Measurements from ENCODE around the gene SERTAD2.

The SERTAD2 gene

DNA sequence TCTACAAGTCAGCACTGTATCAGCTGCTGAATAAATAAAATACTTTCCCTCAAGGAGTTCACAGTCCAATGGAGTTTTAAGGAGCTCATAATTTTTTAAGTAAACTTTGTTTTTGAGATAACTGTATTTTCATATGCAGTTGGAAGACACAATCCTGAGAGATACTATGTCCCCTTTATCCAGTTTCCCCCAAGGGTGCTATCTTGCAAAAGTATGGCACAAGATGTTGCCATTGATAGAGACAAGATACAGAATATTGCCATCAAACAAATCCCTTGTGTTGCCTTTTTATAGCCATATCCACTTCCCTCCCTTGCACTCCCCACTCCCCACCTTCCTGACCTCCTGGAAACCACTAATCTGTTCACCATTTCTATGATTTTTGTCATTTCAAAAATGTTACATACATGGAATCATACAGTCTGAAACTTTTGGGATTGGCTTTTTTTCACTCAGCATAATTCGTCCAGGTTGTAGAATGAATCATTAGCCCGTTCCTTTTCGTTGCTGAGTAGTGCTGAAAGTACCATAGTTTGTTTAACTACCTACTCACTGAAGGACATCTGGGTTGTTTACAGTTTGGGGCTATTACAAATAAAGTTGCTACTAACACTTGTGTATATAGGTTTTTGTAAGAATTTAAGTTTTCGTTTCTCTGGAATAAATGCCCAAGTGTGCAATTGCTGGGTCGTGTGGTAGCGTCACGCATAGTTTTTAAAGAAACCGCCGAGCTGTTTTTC, 30.2 kb upstream of the SERTAD2 start:
- no peak overlapping the region for H3K4me3 ChIP-seq (ENCODE audit: low read length, poor library complexity, severe bottlenecking)

GRCh38 chr2:64681479-64681967, 27.8 kb upstream of the SERTAD2 start:
- Histone ChIP-seq H3K27me3 (ENCODE audit: insufficient read depth, low read length, poor library complexity, severe bottlenecking) (no peaks in the 10 kb centered on the region), H3K79me2 (ENCODE audit: insufficient read depth, low read length) (no peaks in the 10 kb centered on the region), H2AFZ (ENCODE audit: low read length) (no peak overlapping the region), H3K4me2 (ENCODE audit: low read depth, low read length, poor library complexity, severe bottlenecking) (no peak overlapping the region), H3K4me3 (ENCODE audit: low read length, poor library complexity, severe bottlenecking) (no peak overlapping the region), H3K9me3 (ENCODE audit: insufficient read depth, low read depth, low read length) (no peaks in the 10 kb centered on the region), H3K9ac (ENCODE audit: low read depth, low read length, poor library complexity, severe bottlenecking) (no peak overlapping the region), H3K36me3 (ENCODE audit: insufficient read depth, low read length) (no peaks in the 10 kb centered on the region), H3F3A (ENCODE audit: low read depth) (no peaks in the 10 kb centered on the region), H3K4me1 (ENCODE audit: insufficient read depth, low read length, poor library complexity, severe bottlenecking) (peaks cover 56% of the 10 kb centered on the region), H4K20me1 (ENCODE audit: insufficient read depth, low read length, poor library complexity, severe bottlenecking) (no peaks in the 10 kb centered on the region), H3K9me2 (replicated peaks; ENCODE audit: low read depth, low read length) (no peaks in the 10 kb centered on the region)
- TF ChIP-seq, protein P1, sequence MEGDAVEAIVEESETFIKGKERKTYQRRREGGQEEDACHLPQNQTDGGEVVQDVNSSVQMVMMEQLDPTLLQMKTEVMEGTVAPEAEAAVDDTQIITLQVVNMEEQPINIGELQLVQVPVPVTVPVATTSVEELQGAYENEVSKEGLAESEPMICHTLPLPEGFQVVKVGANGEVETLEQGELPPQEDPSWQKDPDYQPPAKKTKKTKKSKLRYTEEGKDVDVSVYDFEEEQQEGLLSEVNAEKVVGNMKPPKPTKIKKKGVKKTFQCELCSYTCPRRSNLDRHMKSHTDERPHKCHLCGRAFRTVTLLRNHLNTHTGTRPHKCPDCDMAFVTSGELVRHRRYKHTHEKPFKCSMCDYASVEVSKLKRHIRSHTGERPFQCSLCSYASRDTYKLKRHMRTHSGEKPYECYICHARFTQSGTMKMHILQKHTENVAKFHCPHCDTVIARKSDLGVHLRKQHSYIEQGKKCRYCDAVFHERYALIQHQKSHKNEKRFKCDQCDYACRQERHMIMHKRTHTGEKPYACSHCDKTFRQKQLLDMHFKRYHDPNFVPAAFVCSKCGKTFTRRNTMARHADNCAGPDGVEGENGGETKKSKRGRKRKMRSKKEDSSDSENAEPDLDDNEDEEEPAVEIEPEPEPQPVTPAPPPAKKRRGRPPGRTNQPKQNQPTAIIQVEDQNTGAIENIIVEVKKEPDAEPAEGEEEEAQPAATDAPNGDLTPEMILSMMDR (conservative IDR thresholded peaks at IDR 0.05; ENCODE audit: low read length) = no peak
- no peak for TF ChIP-seq EZH2phosphoT487 (IDR thresholded peaks at IDR 0.05; ENCODE audit: borderline replicate concordance)

More for the DNA sequence above, 30.2 kb upstream of the SERTAD2 start:
- H3K27me3 ChIP-seq (ENCODE audit: insufficient read depth, low read length, poor library complexity, severe bottlenecking) = no peaks in the 10 kb centered on the region
- no peaks in the 10 kb centered on the region for H3K9me2 ChIP-seq (replicated peaks; ENCODE audit: low read depth, low read length)
- no peaks in the 10 kb centered on the region for H3K36me3 ChIP-seq (ENCODE audit: insufficient read depth, low read length)
- H3F3A ChIP-seq (ENCODE audit: low read depth) = no peaks in the 10 kb centered on the region
- no peaks in the 10 kb centered on the region for H3K9me3 ChIP-seq (ENCODE audit: insufficient read depth, low read depth, low read length)
- H3K79me2 ChIP-seq (ENCODE audit: insufficient read depth, low read length) = no peaks in the 10 kb centered on the region
- no peak overlapping the region for H3K4me2 ChIP-seq (ENCODE audit: low read depth, low read length, poor library complexity, severe bottlenecking)
- TF ChIP-seq EZH2phosphoT487 (IDR thresholded peaks at IDR 0.05; ENCODE audit: borderline replicate concordance) = no peak
- no peak overlapping the region for H3K9ac ChIP-seq (ENCODE audit: low read depth, low read length, poor library complexity, severe bottlenecking)
- H4K20me1 ChIP-seq (ENCODE audit: insufficient read depth, low read length, poor library complexity, severe bottlenecking) = no peaks in the 10 kb centered on the region
- H3K4me1 ChIP-seq (ENCODE audit: insufficient read depth, low read length, poor library complexity, severe bottlenecking) = peaks cover 46% of the 10 kb centered on the region
- H2AFZ ChIP-seq (ENCODE audit: low read length) = no peak overlapping the region

- Histone ChIP-seq H3K9me3 (ENCODE audit: insufficient read depth, low read depth, low read length) (no peaks in the 10 kb centered on the region), H3K4me3 (ENCODE audit: low read length, poor library complexity, severe bottlenecking) (peak overlapping the region; percentile 33), H3K36me3 (ENCODE audit: insufficient read depth, low read length) (no peaks in the 10 kb centered on the region), H3K4me1 (ENCODE audit: insufficient read depth, low read length, poor library complexity, severe bottlenecking) (peaks cover 54% of the 10 kb centered on the region), H2AFZ (ENCODE audit: low read length) (no peak overlapping the region), H3K79me2 (ENCODE audit: insufficient read depth, low read length) (peaks cover 4% of the 10 kb centered on the region; the same call in 1 of the 2 replicates), H3K9ac (ENCODE audit: low read depth, low read length, poor library complexity, severe bottlenecking) (peak overlapping the region; percentile 45), H3K27me3 (ENCODE audit: insufficient read depth, low read length, poor library complexity, severe bottlenecking) (no peaks in the 10 kb centered on the region), H3K9me2 (replicated peaks; ENCODE audit: low read depth, low read length) (no peaks in the 10 kb centered on the region), H3F3A (ENCODE audit: low read depth) (no peaks in the 10 kb centered on the region), H4K20me1 (ENCODE audit: insufficient read depth, low read length, poor library complexity, severe bottlenecking) (no peaks in the 10 kb centered on the region), H3K4me2 (ENCODE audit: low read depth, low read length, poor library complexity, severe bottlenecking) (peak overlapping the region; percentile 59)
- TF ChIP-seq, protein P1 (conservative IDR thresholded peaks at IDR 0.05; ENCODE audit: low read length) = no peak
- no peak for TF ChIP-seq EZH2phosphoT487 (IDR thresholded peaks at IDR 0.05; ENCODE audit: borderline replicate concordance)
These were observed 26.1 kb upstream of the SERTAD2 start for GRCh38 chr2:64679673-64680425.

All from Loucy (cell line).